ENCODE measurements around the gene ZC2HC1C. TPM values are rescaled to one million over a fixed set of nuclear protein-coding genes. Genes with fewer than 3 reads are reported as not detected.

Gene ZC2HC1C
- total RNA-seq, 4 donors from 2014 or later, result 0.76 to 8.7 (median 3.8) TPM

- DNase-seq (ENCODE audit: low spot score in 2 of 2), result no peak
- H3K4me3 ChIP-seq (ENCODE audit: low read depth, poor library complexity, severe bottlenecking), result no peak overlapping the region
- intact Hi-C loops (cut with DNase I; ENCODE audit: low total_unique reads), result no loop called here
- WGBS, 2 donors, result 20 to 30% methylated on average over 2 of the region's 2 CpGs
- no peak for TF ChIP-seq POLR2A (IDR thresholded peaks at IDR 0.05)
- no peak for TF ChIP-seq CTCF (IDR thresholded peaks at IDR 0.05)
Measured at GRCh38 chr14:75044322-75044721, 25.1 kb upstream of the ZC2HC1C start.

DNA sequence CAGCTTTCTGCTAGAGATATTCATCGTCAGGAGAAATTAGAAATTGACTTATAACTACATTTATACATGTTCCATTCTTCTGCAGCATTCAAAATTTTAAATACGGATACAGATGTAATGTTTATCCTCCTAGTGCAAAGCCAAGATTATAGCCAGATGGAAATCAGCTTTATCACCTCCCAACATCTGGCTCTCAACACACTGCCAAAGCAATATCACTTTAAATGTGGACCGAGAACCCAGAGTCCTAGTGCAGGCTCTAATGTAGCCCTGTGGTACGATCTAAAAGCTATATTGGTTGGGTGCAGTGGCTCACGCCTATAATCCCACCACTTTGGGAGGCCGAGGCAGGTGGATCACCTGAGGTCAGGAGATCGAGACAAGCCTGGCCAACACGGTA lies 24.7 kb upstream of the ZC2HC1C start:
- TF ChIP-seq POLR2A (IDR thresholded peaks at IDR 0.05), result no peak
- no peak for TF ChIP-seq CTCF (IDR thresholded peaks at IDR 0.05)
- 65 to 68% methylated on average over 8 of the region's 8 CpGs for WGBS, 2 donors
- no peak for DNase-seq (ENCODE audit: low spot score in 2 of 2)
- intact Hi-C loops (cut with DNase I; ENCODE audit: low total_unique reads), result no loop called here
- no peak overlapping the region for H3K4me3 ChIP-seq (ENCODE audit: low read depth, poor library complexity, severe bottlenecking)

GRCh38 chr14:75046275-75046674 lies 23.2 kb upstream of the ZC2HC1C start:
- H3K4me3 ChIP-seq (ENCODE audit: low read depth, poor library complexity, severe bottlenecking), result no peak overlapping the region
- intact Hi-C loops (cut with DNase I; ENCODE audit: low total_unique reads), result no loop called here
- WGBS, 2 donors, result 95 to 97% methylated on average over 5 of the region's 5 CpGs
- TF ChIP-seq POLR2A (IDR thresholded peaks at IDR 0.05) (no peak), CTCF (IDR thresholded peaks at IDR 0.05) (no peak)
- DNase-seq (ENCODE audit: low spot score in 2 of 2), result no peak

- no peak for DNase-seq (ENCODE audit: low spot score in 2 of 2)
- no peak for TF ChIP-seq CTCF (IDR thresholded peaks at IDR 0.05)
- no peak for TF ChIP-seq POLR2A (IDR thresholded peaks at IDR 0.05)
- intact Hi-C loops (cut with DNase I; ENCODE audit: low total_unique reads), result no loop called here
- 92 to 93% methylated on average over 3 of the region's 3 CpGs for WGBS, 2 donors
- no peak overlapping the region for H3K4me3 ChIP-seq (ENCODE audit: low read depth, poor library complexity, severe bottlenecking)
Measured at GRCh38 chr14:75046899-75047298, 22.5 kb upstream of the ZC2HC1C start.

DNA sequence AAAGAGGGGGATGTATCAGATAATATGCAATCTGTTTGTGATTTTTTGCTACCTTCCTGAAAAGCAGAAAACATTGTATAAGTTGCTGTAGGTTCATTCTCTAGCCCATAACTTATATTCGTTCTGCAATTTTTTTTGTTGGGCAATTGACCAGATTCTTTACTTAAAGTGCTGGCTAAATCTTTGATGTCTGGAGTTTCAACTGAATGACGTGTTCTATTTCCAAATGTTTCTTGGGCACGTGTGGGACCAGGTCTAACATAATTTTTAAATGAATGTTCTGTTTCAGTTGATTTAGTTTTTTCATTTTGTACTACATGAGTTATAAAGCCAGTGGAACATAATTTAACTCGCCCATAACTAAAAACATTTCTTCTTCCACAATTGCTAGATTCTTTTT lies 21.9 kb upstream of the ZC2HC1C start:
- no peak for DNase-seq (ENCODE audit: low spot score in 2 of 2)
- 80 to 85% methylated on average over 4 of the region's 4 CpGs for WGBS, 2 donors
- TF ChIP-seq POLR2A (IDR thresholded peaks at IDR 0.05) (no peak), CTCF (IDR thresholded peaks at IDR 0.05) (no peak)
- intact Hi-C loops (cut with DNase I; ENCODE audit: low total_unique reads), result no loop called here
- H3K4me3 ChIP-seq (ENCODE audit: low read depth, poor library complexity, severe bottlenecking), result no peak overlapping the region

DNA sequence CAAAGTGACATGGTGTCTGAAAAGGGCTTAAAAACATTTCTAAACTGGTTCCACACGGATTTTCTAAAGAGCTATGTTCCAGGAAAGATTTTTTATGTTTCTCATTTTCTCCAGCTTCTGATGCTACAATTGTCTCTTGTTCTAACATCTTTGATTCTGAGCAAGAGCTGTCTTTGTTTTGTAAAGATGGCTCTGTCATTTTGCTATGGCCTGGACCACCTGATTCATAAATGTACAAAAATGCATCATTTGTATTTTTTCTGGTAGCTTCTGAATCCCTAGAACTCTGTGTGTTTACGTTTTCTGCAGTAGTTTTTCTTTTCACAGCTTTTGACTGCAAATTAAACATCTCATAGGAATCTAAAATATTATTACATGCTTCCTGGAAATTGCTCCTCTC lies 21.3 kb upstream of the ZC2HC1C start:
- no peak overlapping the region for H3K4me3 ChIP-seq (ENCODE audit: low read depth, poor library complexity, severe bottlenecking)
- TF ChIP-seq CTCF (IDR thresholded peaks at IDR 0.05) (no peak), POLR2A (IDR thresholded peaks at IDR 0.05) (no peak)
- DNase-seq (ENCODE audit: low spot score in 2 of 2), result no peak
- WGBS, 2 donors, result 67 to 73% methylated on average over 2 of the region's 2 CpGs
- intact Hi-C loops (cut with DNase I; ENCODE audit: low total_unique reads), result no loop called here
